Measurements from ENCODE around the gene RYR3.

GRCh38 chr15:33279613-33280205, 31.1 kb upstream of the RYR3 start:
- TF ChIP-seq PRDM1 (tag by site-specific recombination; IDR thresholded peaks at IDR 0.05) (no peak), HIC1 (tag by site-specific recombination; IDR thresholded peaks at IDR 0.05) (no peak), MEIS1 (CRISPR knock-in tag; IDR thresholded peaks at IDR 0.05; ENCODE audit: borderline replicate concordance) (no peak), CTCF (tag by site-specific recombination; IDR thresholded peaks at IDR 0.05) (no peak), ZNF311 (tag by site-specific recombination; IDR thresholded peaks at IDR 0.05; ENCODE audit: borderline replicate concordance) (no peak), SETDB1 (IDR thresholded peaks at IDR 0.05; ENCODE audit: insufficient read length, low read length) (no peak), YY1 (tag by site-specific recombination; IDR thresholded peaks at IDR 0.05) (no peak), ZNF501 (tag by site-specific recombination; IDR thresholded peaks at IDR 0.05) (no peak), ZNF274 (IDR thresholded peaks at IDR 0.05; ENCODE audit: low read length) (no peak), ZNF274 (tag by site-specific recombination; IDR thresholded peaks at IDR 0.05; ENCODE audit: borderline replicate concordance) (no peak)

Data from HEK293 (cell line).